ENCODE results near the gene ZNF689.

Gene ZNF689

DNA sequence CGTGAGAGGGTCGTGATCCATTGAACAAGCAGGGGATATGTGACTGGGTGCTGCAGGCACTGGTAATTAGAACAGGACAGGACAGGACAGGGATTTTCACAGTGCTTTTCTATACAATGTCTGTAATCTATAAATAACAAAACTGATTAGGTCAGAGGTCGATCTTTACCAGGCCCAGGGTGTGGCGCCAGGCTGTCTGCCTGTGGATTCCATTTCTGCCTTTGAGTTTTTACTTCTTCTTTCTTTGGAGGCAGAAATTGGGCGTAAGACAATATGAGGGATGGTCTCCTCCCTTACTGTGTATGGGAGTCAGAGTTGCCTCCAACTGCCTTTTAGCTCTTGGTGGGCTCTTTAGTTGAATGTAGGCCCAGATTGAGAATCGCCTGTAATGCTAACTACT, 50.5 kb downstream of the ZNF689 start:
- no peak for DNase-seq

DNA sequence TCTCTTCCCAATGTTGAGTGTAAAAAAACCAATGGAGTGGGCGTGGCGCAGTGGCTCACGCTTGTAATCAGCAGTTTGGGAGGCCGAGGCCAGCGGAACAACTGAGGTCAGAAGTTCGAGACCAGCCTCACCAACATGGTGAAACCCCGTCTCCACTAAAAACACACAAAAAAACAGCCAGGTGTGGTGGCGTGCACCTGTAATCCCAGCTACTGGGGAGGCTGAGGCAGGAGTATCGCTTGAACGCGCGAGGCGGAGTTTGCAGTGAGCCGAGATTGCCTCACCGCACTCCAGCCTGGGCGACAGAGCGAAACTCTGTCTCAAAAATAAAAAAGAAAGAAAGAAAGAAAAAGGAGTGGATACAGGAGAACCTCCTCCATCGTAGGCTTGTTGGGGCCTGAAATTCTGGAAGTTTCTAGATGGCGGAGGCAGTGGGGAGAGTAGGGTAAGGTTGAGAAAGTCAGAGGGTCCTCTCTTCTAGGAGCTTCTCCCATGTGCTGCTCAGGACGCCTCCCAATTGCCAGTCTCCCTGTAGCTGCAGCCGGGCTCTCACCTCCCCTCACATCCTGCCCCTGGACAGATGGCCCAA, 51.3 kb downstream of the ZNF689 start:
- no peak for DNase-seq

GRCh38 chr16:30557957-30558788, 52.0 kb downstream of the ZNF689 start, which contains the start of gene ZNF764:
ZNF764 (minus strand) TSS chr16:30558374; CDS start chr16:30558182, 192 bp downstream.
- DNase-seq, result peak; percentile 97

- DNase-seq, result no peak
These were observed 52.6 kb downstream of the ZNF689 start for GRCh38 chr16:30557707-30557956.

GRCh38 chr16:30556125-30556473, 54.1 kb downstream of the ZNF689 start:
- DNase-seq, result no peak

GRCh38 chr16:30555315-30556124, 54.7 kb downstream of the ZNF689 start:
- no peak for DNase-seq

DNA sequence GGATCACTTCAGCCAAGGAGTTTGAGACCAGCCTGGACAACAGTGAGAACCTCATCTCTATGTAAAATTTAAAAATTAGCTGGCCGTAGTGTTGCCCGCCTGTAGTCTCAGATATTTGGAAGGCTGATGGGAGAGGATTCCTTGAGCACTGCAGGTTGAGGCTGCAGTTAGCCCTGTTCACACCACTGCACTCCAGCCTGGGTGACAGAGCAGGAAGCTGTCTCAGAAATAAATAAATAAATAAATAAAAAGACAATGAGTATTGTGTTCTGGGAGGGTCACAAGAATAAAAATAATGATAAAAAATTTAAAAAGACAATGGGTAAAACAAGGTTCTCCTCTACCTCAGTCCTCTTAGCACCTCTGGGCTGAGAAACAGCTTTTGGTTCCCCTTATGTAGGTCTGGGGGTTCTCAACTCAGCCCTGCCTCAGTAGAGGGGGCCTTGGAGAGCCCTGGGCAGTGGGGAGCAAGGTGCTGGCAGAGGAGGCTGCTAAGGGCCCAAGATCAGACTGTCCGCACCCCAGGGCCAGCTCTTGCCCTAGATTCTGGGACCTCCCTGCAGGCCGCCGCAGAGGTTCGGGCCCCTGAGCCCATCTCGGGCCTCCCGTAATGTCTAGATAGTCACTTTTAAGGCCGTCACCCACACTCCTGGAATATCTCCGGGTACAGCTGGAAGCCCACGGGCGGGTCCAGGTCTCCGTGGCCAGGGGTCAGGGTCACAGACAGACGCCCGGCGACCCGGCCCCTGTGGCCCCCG, 55.5 kb downstream of the ZNF689 start:
- no peak for DNase-seq

DNA sequence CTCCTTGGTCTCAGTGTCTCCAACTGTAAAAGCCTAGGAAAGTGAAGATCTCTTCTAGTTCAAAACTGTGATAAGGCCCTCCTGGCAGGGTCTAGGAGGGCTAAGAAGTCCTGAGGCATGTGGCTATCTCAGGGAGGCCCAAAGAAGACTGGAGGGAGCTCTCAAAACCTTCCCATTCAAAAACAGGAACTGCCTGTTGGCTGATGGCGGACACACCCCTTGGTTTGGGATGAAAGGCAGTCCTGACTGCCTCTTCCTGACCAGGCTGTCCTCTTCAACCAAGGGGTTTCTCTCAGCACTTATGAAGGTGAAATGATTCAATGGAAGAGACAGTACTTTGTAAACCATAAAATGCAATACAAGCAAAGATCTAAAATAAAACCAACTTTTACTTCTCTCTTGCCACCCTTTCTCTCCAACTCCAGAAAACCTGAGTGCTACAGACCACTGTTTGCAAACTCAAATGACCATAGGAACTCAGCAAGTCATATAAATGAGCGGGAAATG, 56.7 kb downstream of the ZNF689 start:
- DNase-seq, result no peak

DNA sequence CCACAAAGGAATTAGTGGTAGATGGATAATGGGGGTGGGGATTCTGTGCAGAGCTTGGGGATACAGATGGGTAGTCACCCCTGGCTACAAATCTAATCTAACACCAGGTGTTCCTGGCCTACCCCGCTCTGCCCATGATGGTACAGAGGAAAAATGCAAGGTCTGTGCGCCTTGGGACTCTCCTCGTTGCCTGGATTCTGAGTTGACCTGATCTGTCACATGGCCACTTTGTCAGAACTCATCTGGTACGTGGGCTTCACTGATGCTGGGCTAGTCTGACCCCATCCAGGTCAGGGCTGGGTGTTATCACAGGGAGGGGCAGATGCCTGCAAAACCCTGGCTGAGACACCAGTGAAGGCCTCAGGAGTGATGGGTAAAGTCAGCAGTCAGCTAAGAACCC, 57.2 kb downstream of the ZNF689 start:
- DNase-seq, result no peak

Measured in activated naive CD4-positive, alpha-beta T cell treated with Interleukin-2 at 50 U/mL for 16 hours (primary cell).